Left forelimb (tissue), 1 donor: Measurements from ENCODE around the gene SEC22C.

ENCODE experiments used
- DNase-seq: peaks from one replicate; pipeline ENCODE4 v3.0.0-alpha.2; 2018; ENCODE audit warnings: low spot score

SEC22C gene

GRCh38 chr3:42498034-42498433 lies 83.7 kb downstream of the SEC22C start:
- DNase-seq: no peak
